HL-60 (cell line): ENCODE data around the gene MYEF2.

Experiments used
- GABPA ChIP-seq: IDR thresholded peaks from 2 replicates; pipeline ENCODE4 v1.6.1; 2012; ENCODE audit warnings: low read depth
- POLR2AphosphoS5 ChIP-seq: IDR thresholded peaks from 2 replicates; pipeline ENCODE4 v1.6.1; 2012; ENCODE audit warnings: low read depth
- TF ChIP-seq, protein P1 (sequence below): IDR thresholded peaks from one replicate; pipeline ENCODE4 v1.5.1; 2011; ENCODE audit warnings: low read length, control low read depth, inconsistent platforms; ENCODE audit not compliant: insufficient read depth
- TF ChIP-seq, protein P2 (sequence below): IDR thresholded peaks from 2 replicates; pipeline ENCODE4 v1.6.1; 2012; ENCODE audit warnings: low read depth; ENCODE audit not compliant: insufficient replicate concordance

- TF ChIP-seq, protein P1, sequence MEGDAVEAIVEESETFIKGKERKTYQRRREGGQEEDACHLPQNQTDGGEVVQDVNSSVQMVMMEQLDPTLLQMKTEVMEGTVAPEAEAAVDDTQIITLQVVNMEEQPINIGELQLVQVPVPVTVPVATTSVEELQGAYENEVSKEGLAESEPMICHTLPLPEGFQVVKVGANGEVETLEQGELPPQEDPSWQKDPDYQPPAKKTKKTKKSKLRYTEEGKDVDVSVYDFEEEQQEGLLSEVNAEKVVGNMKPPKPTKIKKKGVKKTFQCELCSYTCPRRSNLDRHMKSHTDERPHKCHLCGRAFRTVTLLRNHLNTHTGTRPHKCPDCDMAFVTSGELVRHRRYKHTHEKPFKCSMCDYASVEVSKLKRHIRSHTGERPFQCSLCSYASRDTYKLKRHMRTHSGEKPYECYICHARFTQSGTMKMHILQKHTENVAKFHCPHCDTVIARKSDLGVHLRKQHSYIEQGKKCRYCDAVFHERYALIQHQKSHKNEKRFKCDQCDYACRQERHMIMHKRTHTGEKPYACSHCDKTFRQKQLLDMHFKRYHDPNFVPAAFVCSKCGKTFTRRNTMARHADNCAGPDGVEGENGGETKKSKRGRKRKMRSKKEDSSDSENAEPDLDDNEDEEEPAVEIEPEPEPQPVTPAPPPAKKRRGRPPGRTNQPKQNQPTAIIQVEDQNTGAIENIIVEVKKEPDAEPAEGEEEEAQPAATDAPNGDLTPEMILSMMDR = no peak
- TF ChIP-seq, protein P2, sequence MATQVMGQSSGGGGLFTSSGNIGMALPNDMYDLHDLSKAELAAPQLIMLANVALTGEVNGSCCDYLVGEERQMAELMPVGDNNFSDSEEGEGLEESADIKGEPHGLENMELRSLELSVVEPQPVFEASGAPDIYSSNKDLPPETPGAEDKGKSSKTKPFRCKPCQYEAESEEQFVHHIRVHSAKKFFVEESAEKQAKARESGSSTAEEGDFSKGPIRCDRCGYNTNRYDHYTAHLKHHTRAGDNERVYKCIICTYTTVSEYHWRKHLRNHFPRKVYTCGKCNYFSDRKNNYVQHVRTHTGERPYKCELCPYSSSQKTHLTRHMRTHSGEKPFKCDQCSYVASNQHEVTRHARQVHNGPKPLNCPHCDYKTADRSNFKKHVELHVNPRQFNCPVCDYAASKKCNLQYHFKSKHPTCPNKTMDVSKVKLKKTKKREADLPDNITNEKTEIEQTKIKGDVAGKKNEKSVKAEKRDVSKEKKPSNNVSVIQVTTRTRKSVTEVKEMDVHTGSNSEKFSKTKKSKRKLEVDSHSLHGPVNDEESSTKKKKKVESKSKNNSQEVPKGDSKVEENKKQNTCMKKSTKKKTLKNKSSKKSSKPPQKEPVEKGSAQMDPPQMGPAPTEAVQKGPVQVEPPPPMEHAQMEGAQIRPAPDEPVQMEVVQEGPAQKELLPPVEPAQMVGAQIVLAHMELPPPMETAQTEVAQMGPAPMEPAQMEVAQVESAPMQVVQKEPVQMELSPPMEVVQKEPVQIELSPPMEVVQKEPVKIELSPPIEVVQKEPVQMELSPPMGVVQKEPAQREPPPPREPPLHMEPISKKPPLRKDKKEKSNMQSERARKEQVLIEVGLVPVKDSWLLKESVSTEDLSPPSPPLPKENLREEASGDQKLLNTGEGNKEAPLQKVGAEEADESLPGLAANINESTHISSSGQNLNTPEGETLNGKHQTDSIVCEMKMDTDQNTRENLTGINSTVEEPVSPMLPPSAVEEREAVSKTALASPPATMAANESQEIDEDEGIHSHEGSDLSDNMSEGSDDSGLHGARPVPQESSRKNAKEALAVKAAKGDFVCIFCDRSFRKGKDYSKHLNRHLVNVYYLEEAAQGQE = no peak
- TF ChIP-seq GABPA (no peak), POLR2AphosphoS5 (no peak)
Observed at GRCh38 chr15:48120745-48121144, 57.4 kb downstream of the MYEF2 start, which contains the start of gene SLC24A5.
